NCI-H1092 treated with DMSO at 0.1 percent for 48 hours (cell line): ENCODE data around the gene COMMD9.

Experiments used
- DNase-seq: peaks from one replicate; lab custom pipeline; 2025; lab: John Stamatoyannopoulos, UW

The COMMD9 gene

GRCh38 chr11:36257351-36257750 is 31.9 kb downstream of the COMMD9 start:
- DNase-seq, result no peak

- DNase-seq, result no peak
These were observed 34.5 kb downstream of the COMMD9 start for GRCh38 chr11:36254713-36255112.

DNA sequence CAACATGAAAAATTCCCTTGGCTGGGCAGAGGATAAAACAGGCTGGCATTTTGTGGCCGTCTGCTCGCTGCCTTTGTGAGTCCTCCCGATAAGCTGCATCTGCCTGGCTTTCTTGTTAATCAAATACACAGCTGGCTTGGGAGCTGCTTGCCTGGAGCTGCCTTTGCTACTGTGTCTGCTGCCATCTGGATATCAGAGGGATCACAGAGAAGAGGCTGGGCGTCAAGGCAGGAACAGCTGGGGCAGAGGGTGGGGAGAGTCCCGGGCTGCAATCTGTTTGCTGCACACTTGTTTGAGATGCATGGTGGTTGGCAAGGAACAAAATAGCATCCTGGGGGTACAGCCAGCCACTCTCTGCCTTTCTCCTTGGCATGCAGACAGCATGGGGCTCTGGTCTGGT is 36.0 kb downstream of the COMMD9 start:
- DNase-seq, result no peak

DNA sequence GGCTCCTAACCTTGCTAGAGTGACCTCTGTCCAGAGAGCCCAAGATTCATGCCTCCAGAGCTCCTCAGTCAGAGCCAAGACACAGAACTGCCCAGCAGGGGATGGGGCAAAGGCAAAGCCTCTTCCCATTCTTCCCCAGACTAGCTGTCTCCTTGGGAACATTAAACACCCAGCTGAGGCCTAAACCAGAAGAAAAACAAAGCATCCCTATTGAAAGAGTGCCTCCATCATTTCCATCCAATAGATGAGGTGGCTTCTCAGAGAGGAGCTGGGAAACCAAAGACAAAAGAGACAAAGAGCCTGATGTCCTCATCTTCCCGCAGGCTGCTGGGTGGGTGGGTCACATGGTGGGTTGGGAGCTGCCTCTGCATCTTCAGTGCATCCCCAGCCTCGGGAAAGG is 37.4 kb downstream of the COMMD9 start:
- DNase-seq, result no peak

- DNase-seq, result no peak
These were observed 40.0 kb downstream of the COMMD9 start for GRCh38 chr11:36249246-36249645.

DNA sequence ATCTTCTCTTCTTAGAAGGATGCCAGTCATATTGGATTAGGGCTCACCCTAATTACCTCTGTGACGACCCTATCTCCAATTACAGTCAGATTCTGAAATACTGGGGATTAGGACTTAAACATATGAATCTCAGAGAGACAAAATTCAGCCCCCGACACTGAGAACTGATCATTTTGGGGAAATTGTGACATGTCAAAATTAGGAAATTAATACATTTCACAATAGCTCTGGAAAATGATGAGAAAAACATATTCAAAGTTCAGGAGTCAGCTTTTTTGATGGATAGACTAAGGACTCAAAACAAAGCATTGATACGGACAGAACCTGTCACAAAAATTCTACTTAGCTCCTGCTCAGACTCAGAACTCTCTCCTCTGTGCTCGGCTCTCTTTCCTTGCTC is 40.8 kb downstream of the COMMD9 start:
- DNase-seq, result no peak

- no peak for DNase-seq
These were observed 41.7 kb downstream of the COMMD9 start for GRCh38 chr11:36247493-36247892.

- DNase-seq, result no peak
These were observed 45.6 kb downstream of the COMMD9 start for GRCh38 chr11:36243641-36244040.

DNA sequence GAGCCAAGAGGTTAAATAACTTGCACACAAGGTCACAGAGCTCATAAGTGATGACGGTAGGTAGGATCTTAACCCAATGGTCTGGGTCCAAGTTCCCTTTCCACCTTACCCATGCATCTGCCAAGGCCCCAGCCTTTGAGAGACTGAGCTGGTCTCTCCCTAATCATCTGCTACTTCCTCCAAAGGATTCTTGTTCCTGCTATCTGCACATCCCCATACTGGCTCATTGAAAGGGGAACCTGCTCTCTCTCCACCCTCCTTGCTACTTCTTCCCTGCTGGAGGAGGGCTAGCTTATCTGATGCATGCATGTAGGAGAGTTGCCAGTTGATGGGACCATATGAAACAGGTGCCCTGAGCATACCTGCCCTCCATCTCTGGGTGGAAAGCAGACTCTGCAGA is 47.7 kb downstream of the COMMD9 start:
- no peak for DNase-seq

DNA sequence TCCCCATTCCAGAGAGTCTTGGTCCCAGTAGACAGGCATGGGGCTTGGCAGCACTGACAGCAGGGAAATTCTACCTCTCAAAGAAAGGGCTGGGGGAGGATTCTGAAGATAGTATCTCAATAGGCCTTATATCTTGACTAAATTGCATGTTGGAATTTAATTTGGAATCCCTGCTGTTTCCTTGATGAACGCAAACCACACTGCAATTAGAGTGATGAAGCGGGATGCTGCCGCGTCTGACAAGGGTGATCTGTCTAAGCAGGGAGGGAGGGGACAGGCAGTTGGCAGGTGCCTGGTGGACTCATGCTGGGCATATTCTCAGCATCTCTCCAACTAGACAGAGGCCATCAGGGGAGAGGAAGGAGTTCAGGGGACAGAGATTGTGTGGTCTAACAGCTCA is 48.4 kb downstream of the COMMD9 start:
- no peak for DNase-seq

DNA sequence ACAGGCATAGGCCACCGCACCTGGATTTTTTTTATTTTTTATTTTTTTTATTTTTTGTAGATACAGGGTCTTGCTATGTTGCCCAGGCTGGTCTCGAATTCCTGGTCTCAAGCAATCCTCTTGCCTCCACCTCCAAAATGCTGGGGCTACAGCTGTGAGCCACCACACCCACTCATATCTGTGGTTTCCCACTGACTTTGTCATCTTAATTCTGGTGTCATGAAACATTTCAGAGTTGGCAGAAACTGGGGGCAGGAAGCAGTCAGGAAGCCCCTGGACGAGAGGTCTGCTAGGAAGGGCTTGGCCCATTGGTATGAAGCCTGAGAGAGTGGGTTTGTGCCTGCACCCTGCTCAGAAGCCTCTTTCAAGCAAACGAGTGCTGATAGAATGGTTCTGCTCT is 49.1 kb downstream of the COMMD9 start:
- DNase-seq, result no peak

DNA sequence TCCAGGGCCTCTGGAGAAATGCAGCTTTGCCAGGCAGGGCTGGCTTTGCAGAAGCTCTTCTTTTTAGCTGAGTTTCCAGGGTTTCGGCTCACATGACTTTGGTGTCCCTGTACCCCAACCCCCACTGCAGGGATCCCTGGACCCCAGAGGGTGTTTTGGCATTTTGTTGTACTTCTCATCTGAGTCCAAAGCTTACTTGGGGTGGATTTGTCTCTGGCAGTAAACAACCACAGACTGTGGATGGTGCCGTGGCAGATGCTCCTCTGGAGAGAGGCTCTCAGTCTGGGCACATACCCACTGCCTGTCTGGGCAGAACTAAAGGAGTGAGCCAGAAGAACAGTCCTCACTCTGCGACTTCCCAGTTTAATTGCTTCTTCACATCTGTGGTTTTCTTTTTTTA is 49.6 kb downstream of the COMMD9 start:
- DNase-seq, result no peak

DNA sequence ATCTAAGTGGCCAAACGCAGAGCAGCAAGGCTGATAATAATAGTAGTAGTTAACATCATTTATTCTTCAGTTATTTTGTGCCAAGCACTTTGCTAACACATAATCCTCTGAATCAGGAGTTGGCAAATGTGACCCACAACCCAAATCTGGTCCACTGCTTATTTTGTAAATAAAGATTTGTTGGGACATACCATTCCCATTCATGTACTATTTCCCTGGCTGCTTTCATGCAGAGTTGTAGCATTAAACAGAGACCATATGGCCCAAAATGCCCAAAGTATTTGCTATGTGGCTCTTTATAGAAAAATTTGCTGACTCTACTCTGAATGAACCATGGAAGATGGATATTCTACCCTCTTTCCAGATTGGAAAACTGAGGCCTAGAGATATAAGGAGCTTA is 50.3 kb downstream of the COMMD9 start:
- no peak for DNase-seq

DNA sequence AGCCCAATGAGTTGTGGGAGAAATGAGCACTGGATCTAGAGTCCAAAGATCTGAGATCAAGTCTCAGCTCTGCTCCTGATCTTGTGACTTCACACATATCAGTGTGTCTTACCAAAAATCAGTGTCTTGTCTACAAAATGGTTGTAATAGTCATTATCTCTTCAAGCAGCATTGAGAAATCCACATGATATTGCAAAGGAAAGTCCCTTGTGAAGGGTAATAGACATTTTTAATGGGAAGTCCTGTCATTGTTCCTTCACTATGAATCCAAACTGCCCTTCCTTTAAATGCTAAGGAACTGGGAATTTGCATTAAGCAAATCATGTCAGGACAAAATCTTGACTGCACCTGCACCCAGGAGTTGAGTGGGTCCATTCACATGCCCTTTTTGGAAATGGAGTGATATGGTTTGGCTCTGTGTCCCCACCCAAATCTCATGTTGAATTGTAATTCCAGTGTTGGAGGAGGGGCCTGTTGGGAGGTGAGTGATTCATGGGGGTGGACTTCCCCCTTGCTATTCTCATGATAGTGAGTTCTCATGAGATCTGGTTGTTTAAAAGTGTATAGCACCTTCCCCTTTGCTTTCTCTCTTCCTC is 51.1 kb downstream of the COMMD9 start:
- no peak for DNase-seq

GRCh38 chr11:36237391-36237790 is 51.8 kb downstream of the COMMD9 start:
- DNase-seq, result no peak

DNA sequence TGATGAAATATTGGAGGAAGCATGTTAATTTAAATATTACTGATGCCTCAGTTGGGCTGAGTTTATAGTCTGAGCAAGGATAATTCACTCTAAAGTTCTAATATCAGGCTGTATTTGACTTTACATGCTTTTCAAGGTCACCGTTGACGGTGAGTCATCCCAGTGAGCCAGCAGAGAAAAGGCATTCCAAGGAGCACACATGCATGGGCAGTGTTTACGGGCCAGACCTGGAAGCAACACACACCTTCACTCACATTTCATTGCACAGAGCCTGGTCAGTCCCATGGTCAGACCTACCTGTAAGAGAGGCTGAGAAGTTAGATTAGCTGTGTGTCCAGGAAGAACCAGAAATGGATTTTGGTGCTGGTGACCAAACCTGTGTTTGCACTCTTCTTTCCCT is 53.5 kb downstream of the COMMD9 start:
- no peak for DNase-seq

DNA sequence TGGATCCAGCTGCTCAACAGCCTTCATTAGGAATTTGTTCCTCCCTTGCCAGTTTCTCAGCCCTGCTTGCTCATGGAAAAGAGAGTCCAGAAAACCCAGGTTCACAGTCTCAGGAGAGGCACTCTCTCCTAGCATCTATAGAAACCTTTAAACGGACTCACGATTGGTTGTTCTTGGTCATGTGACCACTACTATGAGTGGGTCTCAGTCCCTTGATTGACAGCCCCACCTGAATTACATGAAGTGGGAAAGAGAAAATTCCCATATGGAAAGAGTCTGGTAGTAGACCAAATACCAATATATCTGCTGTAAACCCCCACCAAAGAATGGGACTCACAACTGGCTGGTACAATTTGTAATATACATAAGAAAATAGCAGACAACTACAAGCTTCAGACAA is 54.4 kb downstream of the COMMD9 start:
- DNase-seq, result no peak

GRCh38 chr11:36233204-36233603 is 56.0 kb downstream of the COMMD9 start:
- no peak for DNase-seq

DNA sequence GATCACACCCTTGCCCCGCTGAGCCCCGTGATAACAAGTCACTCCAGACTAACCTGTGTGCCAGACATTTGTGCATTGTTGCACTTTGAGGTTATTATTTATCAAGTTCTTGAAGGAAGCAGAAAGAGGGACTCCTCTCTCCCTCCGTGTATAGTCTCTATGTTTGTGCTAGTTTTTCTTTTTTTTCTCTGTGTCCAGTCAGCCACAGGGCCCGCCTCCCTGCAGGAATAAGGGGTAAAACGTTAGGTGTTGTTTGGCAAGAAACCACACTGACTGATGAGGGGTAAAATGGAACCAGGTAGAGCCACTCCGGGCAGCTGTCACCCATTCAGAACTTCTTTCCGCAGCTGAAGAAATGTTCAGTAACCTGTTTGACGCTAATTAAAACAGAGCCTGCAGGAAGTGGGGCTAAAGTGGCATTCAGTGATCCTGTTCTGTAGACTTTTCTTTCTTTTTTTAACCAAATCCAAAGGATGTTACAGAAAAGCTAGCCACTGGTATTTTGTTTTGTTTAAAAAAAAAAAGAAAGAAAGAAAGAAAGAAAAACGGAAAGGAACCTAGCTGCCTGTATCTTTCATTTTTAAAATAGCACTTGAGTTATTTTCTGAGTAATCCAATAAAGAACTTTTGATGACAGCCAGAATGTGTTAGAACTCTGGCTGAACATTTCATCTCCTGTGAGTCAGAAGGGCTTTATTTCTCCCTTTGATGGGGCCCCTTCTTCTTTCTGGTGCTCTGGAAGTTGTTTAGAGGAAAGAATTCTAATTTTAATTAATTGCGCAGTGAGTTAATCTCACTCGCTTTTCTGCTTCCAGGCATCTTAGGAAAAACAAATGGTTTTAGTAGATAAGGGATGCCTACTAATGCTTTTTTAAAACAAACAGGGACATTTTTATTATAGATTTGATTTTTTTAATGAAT is 58.2 kb downstream of the COMMD9 start:
- no peak for DNase-seq

- no peak for DNase-seq
These were observed 60.0 kb downstream of the COMMD9 start for GRCh38 chr11:36229091-36229705.

DNA sequence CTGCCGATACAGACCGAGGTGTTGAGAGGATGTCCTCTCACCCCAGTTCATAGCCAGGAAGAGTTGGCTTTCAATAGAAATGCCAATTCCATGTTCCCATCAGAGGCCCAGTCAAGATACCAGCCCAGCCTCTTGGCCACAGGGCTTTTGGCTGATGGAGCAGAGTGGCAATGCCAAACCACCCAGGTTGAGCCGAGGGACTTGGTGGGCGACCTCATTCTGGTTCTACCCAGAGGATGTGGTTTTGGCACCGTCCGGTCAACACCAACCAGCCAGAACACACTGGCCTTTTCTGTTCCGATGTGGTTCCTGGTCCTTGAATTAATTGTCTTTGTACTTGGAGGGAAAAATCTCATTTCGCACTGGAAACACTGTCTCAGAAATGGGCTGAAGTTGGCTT is 60.5 kb downstream of the COMMD9 start:
- no peak for DNase-seq

DNA sequence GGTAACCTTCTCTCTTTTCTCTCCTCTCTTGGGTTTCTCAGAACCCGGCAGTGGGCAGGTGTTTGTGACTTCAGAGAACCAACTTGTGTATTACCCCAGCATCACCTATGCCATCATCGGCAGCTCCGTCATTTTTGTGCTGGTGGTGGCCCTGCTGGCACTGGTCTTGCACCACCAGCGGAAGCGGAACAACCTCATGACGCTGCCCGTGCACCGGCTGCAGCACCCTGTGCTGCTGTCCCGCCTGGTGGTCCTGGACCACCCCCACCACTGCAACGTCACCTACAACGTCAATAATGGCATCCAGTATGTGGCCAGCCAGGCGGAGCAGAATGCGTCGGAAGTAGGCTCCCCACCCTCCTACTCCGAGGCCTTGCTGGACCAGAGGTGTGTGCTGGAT is 62.2 kb downstream of the COMMD9 start:
- no peak for DNase-seq

GRCh38 chr11:36224209-36224882 is 64.9 kb downstream of the COMMD9 start:
- DNase-seq, result no peak
